MM.1S (cell line): ENCODE data around the gene CPEB4.
A peak's percentile ranks its signal among the peaks of the same experiment; 100 is the strongest.

Experiments
- DNase-seq: peaks from one replicate; pipeline ENCODE4 v3.0.0-alpha.2; 2015
- H2AFZ ChIP-seq: fragments of 300-600 bp; sonication (generic); 2 replicates; pipeline ENCODE4 v1.6.0; 2016; ENCODE audit warnings: antibody characterized with exemption, low read length
- H3F3A ChIP-seq: fragments of 300-600 bp; sonication (generic); 2 replicates; pipeline ENCODE4 v1.6.1; 2016; ENCODE audit warnings: mild to moderate bottlenecking, antibody characterized with exemption, low read length, moderate library complexity, mixed read lengths; ENCODE audit not compliant: insufficient read depth
- H3K27ac ChIP-seq: fragments of 300-600 bp; sonication (generic); 2 replicates; pipeline ENCODE4 v1.5.1; 2016; ENCODE audit warnings: mild to moderate bottlenecking, low read length
- H3K27me3 ChIP-seq: fragments of 300-600 bp; sonication (generic); replicated peaks from 2 replicates; pipeline ENCODE4 v1.6.0; 2016; ENCODE audit warnings: low read length; ENCODE audit not compliant: insufficient read depth
- H3K36me3 ChIP-seq: fragments of 300-600 bp; sonication (generic); replicated peaks from 2 replicates; pipeline ENCODE4 v1.6.1; 2016; ENCODE audit warnings: mild to moderate bottlenecking, low read length, mixed read lengths; ENCODE audit not compliant: insufficient read depth
- H3K4me1 ChIP-seq: fragments of 300-600 bp; sonication (generic); 2 replicates; pipeline ENCODE4 v1.6.1; 2016; ENCODE audit warnings: low read length, mixed read lengths
- H3K4me2 ChIP-seq: fragments of 300-600 bp; sonication (generic); 2 replicates; pipeline ENCODE4 v1.6.0; 2016; ENCODE audit warnings: low read depth, low read length
- H3K4me3 ChIP-seq: fragments of 300-600 bp; sonication (generic); 2 replicates; pipeline ENCODE4 v1.5.1; 2016; ENCODE audit warnings: low read length, mixed read lengths
- H3K79me2 ChIP-seq: fragments of 300-600 bp; sonication (generic); 2 replicates; pipeline ENCODE4 v1.6.1; 2016; ENCODE audit warnings: mixed run types, low read length, mixed read lengths
- H3K9ac ChIP-seq: fragments of 300-600 bp; sonication (generic); 2 replicates; pipeline ENCODE4 v1.6.1; 2016; ENCODE audit warnings: low read length, mixed read lengths
- H3K9me2 ChIP-seq: fragments of 300-600 bp; sonication (generic); replicated peaks from 2 replicates; pipeline ENCODE4 v1.6.1; 2016; ENCODE audit warnings: mild to moderate bottlenecking, low read length, mixed read lengths; ENCODE audit not compliant: insufficient read depth
- H3K9me3 ChIP-seq: fragments of 300-600 bp; sonication (generic); replicated peaks from 2 replicates; pipeline ENCODE4 v1.6.1; 2016; ENCODE audit warnings: mild to moderate bottlenecking, low read length, mixed read lengths; ENCODE audit not compliant: insufficient read depth
- H4K20me1 ChIP-seq: fragments of 300-600 bp; sonication (generic); 2 replicates; pipeline ENCODE4 v1.6.1; 2016; ENCODE audit warnings: mild to moderate bottlenecking, low read length, moderate library complexity, mixed read lengths; ENCODE audit not compliant: insufficient read depth
- EZH2 ChIP-seq: fragments of 300-600 bp; sonication (generic); optimal IDR thresholded peaks from 2 replicates; pipeline ENCODE3; 2017; ENCODE audit warnings: low read depth, mild to moderate bottlenecking, antibody characterized with exemption, low read length, mixed read lengths
- EZH2phosphoT487 ChIP-seq: fragments of 300-600 bp; sonication (generic); IDR thresholded peaks from 2 replicates; pipeline ENCODE4 v1.6.1; 2018; ENCODE audit warnings: antibody characterized with exemption, low read length
- TF ChIP-seq, protein P1 (sequence below): fragments of 300-600 bp; sonication (generic); IDR thresholded peaks from 2 replicates; pipeline ENCODE4 v1.5.1; 2016; ENCODE audit warnings: antibody characterized with exemption, low read length, mixed read lengths

The CPEB4 gene

GRCh38 chr5:173904151-173904550 lies 16.0 kb downstream of the CPEB4 start:
- peak; percentile 7 for DNase-seq
- no peaks in the 10 kb centered on the region for H3K9me2 ChIP-seq
- TF ChIP-seq EZH2 = no peak
- TF ChIP-seq, protein P1, sequence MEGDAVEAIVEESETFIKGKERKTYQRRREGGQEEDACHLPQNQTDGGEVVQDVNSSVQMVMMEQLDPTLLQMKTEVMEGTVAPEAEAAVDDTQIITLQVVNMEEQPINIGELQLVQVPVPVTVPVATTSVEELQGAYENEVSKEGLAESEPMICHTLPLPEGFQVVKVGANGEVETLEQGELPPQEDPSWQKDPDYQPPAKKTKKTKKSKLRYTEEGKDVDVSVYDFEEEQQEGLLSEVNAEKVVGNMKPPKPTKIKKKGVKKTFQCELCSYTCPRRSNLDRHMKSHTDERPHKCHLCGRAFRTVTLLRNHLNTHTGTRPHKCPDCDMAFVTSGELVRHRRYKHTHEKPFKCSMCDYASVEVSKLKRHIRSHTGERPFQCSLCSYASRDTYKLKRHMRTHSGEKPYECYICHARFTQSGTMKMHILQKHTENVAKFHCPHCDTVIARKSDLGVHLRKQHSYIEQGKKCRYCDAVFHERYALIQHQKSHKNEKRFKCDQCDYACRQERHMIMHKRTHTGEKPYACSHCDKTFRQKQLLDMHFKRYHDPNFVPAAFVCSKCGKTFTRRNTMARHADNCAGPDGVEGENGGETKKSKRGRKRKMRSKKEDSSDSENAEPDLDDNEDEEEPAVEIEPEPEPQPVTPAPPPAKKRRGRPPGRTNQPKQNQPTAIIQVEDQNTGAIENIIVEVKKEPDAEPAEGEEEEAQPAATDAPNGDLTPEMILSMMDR = no peak
- no peak for TF ChIP-seq EZH2phosphoT487
- no peak overlapping the region for H2AFZ ChIP-seq
- no peaks in the 10 kb centered on the region for H3K9me3 ChIP-seq
- H3K4me2 ChIP-seq = peak overlapping the region; percentile 90
- peaks cover 84% of the 10 kb centered on the region for H3F3A ChIP-seq
- peaks cover 84% of the 10 kb centered on the region for H3K4me1 ChIP-seq
- H3K36me3 ChIP-seq = no peaks in the 10 kb centered on the region; the same call in 1 of the 2 replicates
- no peaks in the 10 kb centered on the region for H4K20me1 ChIP-seq
- peak overlapping the region; percentile 55 for H3K9ac ChIP-seq
- H3K79me2 ChIP-seq = peaks cover 100% of the 10 kb centered on the region
- H3K4me3 ChIP-seq = peak overlapping the region; percentile 20; the same call in 1 of the 2 replicates
- H3K27ac ChIP-seq = peak overlapping the region; percentile 90
- H3K27me3 ChIP-seq = no peaks in the 10 kb centered on the region

GRCh38 chr5:173907284-173907683 lies 19.1 kb downstream of the CPEB4 start:
- Histone ChIP-seq H3K4me2 (peak overlapping the region; percentile 65), H3K36me3 (peaks cover 9% of the 10 kb centered on the region; the same call in 1 of the 2 replicates), H3K79me2 (peaks cover 100% of the 10 kb centered on the region), H3K9me2 (no peaks in the 10 kb centered on the region), H3K9ac (peak overlapping the region; percentile 67), H3F3A (peaks cover 88% of the 10 kb centered on the region), H3K4me3 (peak overlapping the region; percentile 28), H3K4me1 (peaks cover 85% of the 10 kb centered on the region), H2AFZ (no peak overlapping the region), H3K9me3 (no peaks in the 10 kb centered on the region), H3K27me3 (no peaks in the 10 kb centered on the region), H4K20me1 (no peaks in the 10 kb centered on the region), H3K27ac (peak overlapping the region; percentile 94)
- peak; percentile 13 for DNase-seq
- no peak for TF ChIP-seq EZH2phosphoT487
- TF ChIP-seq EZH2 = no peak
- TF ChIP-seq, protein P1 = no peak

DNA sequence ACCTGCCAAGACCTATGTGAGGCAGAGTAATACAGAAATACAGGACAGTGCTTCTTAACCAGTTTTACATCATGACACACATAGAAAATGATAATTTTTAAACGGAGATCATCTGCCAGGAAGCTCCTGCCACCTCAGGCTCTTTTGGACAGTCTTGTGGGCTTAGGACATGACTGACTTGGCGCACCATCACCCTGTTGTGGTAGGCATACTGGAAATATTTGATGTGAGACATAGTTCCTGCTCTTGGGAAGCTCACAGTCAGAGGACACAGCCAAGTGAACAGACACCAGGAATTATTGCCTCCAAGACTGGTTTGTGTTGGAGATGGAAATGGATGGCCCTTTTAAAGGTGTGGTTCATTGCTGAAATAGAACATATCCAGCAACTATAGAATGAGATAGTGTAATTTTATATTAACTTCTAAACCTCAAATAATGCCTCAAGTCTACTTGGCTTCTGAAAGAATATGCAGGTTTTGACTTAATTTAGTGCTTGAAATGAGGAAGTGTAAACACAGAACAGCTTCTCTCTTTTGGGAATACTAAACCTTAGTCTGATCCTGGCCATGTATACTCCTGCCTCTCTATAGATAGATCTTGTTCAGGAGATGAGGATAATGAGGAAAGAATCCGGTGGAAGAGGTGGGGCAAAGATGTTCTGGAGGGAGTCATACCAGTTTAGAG lies 19.7 kb downstream of the CPEB4 start:
- Histone ChIP-seq H3K9me2 (no peaks in the 10 kb centered on the region), H3K36me3 (peaks cover 9% of the 10 kb centered on the region; the same call in 1 of the 2 replicates), H3K4me2 (peak overlapping the region; percentile 65), H3F3A (peaks cover 88% of the 10 kb centered on the region), H3K79me2 (peaks cover 100% of the 10 kb centered on the region), H3K27me3 (no peaks in the 10 kb centered on the region), H3K9ac (peak overlapping the region; percentile 67), H3K9me3 (no peaks in the 10 kb centered on the region), H3K27ac (peak overlapping the region; percentile 94), H3K4me1 (peaks cover 82% of the 10 kb centered on the region), H4K20me1 (no peaks in the 10 kb centered on the region), H2AFZ (no peak overlapping the region), H3K4me3 (peak overlapping the region; percentile 28)
- TF ChIP-seq, protein P1 = no peak
- peak; percentile 14 for DNase-seq
